GM19025 (cell line): ENCODE measurements around the gene FOXD4L1.
"Not testable (repeated sequence)": the region's sequence is repeated elsewhere in the genome, so short reads cannot be mapped to it uniquely, and the experiment has no call there.

ENCODE experiments used
- ATAC-seq: cut with Tn5 transposase; IDR thresholded peaks from one replicate; pipeline ENCODE4 v1.9.1; 2021; ENCODE audit warnings: mild to moderate bottlenecking, low read depth, moderate library complexity; ENCODE audit not compliant: unreplicated experiment

The FOXD4L1 gene

DNA sequence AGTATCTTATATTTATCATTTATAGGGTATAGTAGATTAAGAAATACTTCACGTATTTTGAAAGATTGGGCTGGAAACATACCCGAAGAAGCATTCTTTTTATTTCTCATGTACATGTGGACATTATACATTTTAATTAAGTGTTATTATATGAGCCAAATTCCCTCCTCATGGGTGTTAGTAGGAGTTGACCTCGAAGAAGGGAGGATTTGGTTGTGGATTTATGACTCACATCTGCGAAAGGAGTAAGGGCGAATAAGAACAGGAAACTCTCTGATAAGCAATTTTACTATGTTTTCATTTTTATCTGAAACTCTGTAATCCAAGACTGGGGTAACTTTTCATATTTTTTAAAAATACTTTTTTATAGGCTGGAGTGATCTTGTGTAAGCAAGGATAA is 23.0 kb downstream of the FOXD4L1 start:
- not testable (repeated sequence) for ATAC-seq

DNA sequence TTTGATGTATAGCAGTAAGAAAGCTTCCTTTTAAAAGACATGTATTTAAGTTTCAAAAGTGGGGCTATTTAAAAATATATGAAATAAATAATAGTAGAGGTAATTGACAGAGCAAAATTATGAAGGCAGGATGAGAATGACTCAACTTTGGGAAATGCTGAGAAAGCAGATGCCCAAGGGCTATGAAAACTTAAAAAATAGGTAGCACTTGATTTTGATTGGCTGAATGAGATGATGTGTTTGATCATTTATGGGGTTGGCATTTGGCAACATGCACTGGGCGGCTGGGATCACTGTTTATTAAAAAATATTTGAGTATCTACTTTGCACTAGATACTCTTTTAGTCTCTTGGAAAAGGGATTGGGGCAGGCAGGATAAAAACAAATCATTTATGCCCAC is 26.5 kb downstream of the FOXD4L1 start:
- ATAC-seq, result not testable (repeated sequence)

DNA sequence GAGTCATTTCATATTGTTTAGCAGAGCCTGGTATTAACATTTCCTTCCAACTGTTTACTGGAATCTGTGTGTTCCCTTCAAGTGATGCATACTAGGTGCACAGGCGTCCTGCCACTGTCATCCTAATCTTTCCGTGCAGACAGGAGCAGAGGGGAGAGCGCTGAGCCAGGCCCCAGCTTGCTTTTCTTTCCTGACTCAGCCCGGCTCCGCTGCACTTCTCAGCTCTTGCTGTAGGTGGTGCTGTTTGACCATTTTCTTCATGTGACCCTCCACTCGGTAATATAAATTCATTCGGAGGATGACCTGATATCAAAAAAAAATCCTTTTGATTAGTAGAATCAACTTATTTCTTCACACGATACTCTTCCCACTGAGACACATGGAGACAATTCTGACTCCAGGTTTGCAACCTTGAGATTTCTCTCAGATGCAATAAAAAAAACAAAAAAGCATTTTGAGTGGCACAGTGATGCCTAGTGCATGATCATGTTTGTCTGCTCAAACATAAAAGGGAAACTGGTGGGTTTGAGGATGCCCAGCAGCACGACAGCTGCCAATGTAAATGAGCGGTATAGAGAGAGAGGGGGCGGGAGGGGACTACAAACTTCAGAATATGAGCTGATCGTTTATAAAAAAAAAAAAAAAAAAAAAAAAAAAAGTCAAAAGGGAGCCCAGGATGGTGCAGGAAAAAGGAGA is 29.0 kb downstream of the FOXD4L1 start:
- ATAC-seq, result peak; percentile 81

DNA sequence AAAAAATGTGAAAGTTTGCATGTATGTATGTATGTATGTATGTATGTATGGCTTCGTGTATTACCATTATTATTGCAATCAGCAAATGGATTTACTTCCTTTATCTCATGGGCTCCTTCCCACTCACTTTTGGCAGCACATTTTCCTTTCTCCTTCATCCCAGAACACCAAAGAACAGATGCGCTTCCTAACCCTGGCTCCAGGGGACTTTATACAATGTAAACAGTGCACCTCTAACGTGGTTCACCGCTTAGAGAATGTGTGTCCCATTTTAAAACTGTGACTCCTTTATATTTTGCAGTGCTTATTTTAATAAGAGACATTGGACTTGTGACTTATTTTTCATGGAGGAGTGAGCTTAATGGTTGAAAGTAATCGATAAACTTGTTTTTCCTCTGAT is 29.7 kb downstream of the FOXD4L1 start:
- not testable (repeated sequence) for ATAC-seq

DNA sequence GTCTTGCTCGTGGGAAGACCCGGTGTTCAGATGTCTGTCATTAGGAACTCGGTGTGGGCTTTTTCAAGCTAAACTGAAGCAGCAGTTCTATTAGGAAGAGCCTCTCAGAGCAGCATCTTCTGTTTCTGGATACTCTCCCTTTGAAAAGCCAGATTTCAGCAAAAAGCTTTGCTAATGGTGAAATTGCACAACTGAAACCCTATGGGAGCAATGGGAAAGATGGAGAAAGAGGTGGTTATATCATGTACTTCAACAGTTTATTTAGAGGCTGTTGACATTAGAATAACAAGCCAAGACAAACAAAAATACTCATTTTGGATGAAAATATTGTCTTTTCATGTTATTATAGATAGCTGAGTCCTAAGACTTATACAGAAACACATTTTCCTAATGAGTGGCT is 30.4 kb downstream of the FOXD4L1 start:
- ATAC-seq, result not testable (repeated sequence)

DNA sequence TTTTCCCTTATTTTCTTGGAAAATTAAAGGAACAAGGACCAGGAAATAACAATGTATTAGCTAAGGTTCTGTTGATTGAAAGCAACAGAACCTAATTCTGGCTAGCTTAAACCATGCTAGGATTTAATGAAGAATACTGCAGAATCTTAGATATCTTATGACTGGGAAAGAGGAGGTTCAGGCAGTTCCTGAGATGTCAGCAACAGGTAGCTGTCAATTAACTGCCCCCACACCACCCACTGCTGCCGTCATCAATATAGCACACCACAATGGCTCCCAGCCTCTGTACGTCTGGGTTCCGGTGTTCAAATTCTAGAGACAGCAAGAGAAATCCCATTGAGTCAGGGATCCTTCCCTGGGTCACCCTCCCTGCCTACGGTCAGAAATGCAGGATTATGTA is 34.5 kb downstream of the FOXD4L1 start:
- not testable (repeated sequence) for ATAC-seq

DNA sequence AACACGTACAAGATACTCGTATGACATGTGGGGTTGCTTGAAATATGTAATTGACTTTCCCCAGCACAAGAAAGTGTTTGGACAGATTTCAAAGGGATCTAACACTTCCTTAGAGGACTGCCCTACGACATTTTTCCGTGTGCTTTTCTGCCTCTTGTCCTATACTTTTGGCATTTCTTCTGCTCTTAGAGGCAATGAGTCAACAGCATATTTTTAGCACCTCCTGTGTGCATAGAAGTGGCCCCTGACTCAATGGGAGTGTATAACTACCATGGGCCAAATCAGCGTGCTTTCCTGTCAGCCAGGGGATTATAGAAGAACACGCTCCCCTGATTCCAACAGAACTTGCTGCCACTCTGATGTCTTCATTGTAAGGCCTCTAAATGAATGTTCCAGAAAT is 38.1 kb downstream of the FOXD4L1 start:
- not testable (repeated sequence) for ATAC-seq

DNA sequence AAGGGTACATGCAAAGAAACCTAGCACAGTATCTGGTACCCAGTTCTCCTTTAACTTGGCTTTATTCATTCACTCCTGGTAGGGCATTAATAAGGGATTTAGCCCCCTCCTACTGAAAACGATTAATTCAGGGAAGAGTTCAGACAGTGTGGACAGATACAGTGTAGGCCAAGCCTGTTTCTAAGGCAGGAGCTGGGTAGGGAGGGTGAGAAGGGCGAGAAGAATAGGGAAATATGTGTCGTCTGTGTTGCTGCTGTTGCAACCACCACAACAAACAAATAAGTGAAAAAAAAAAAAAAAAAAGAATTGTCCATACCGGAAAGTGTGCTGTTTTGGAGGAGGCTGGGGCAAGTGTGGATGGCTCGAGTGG is 42.4 kb downstream of the FOXD4L1 start:
- ATAC-seq, result not testable (repeated sequence)

DNA sequence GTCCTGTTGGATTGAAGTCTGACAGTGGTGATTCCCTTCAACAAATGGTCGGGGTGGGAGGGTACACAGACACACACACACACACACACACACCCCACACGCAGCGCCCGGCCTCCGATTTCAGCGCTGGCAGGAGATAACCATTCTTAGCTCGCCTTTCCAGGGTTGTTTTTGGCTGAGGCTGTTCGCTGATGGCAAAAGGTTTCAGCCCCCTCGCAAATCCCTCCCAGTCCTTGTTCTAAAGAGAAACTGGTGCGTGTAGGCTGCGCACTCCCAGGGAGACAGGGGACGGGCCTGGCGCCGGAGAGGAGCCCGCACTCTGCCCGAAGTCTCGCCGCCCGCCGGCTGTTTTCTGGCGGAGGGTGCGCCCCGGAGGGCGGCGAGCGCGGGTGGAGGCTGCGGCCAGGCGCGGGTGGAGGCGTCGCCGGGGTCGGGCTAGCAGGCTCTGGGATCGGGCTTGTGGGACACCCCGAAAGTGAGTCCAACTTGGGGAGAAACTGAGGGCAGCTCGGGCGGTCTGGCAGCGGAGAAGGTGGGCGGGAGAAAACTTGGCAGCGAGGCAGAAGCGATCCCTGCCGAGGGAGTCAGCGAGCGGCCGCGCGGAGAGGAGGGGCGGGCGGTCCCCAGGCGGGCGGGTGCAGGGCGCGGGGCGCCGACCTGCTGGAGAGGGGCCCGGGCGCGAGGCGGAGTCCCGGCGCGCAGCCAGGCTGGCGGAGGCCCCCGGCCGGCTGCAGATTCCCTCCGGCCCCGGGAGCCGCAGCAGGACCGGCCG is 42.9 kb downstream of the FOXD4L1 start:
- not testable (repeated sequence) for ATAC-seq

DNA sequence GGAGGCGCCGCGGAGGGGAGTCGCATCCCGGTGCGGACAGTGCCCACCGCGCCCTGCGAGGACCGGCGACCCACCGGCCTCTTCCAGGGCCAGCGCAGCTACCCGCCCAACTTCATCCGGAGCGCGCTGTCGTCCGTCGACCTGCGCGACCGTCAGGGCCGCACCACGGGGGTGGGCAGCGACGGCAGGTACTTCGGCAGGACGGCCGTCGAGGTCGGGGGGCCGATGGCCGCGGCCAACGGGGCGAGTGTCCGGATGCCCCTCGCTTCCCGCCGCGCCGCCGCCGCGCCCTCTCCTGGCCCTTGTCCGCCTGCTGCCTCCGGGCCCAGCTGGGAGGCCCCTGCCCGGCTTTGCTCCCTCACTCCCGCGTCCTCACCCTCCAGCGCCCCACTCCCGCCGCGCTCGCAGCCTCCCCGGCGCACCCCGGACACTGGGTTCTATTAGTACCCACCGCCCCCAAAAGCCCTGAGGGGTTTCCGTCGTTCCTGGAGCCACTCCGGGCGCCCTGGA is 43.6 kb downstream of the FOXD4L1 start:
- ATAC-seq, result not testable (repeated sequence)

DNA sequence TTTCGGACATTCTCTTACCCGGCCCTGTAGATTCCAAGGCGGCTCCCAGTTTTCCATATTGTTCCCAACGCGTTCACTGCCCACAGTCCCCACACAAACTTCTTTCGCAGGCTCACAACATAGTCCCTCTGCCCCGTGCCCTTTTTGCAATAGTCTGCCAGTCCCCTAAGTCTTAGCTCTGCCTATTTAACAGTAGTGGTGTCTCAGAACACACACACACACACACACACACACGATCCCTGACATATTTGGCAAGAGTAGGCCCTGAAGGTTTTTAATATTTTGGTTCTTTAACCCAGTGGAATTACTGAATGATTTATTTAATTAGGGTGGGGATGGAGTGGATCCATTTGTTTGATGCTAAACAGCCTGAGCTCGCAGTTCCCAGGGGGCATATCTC is 44.1 kb downstream of the FOXD4L1 start:
- ATAC-seq, result not testable (repeated sequence)
